ENCODE measurements around the gene WDR5.

DNA sequence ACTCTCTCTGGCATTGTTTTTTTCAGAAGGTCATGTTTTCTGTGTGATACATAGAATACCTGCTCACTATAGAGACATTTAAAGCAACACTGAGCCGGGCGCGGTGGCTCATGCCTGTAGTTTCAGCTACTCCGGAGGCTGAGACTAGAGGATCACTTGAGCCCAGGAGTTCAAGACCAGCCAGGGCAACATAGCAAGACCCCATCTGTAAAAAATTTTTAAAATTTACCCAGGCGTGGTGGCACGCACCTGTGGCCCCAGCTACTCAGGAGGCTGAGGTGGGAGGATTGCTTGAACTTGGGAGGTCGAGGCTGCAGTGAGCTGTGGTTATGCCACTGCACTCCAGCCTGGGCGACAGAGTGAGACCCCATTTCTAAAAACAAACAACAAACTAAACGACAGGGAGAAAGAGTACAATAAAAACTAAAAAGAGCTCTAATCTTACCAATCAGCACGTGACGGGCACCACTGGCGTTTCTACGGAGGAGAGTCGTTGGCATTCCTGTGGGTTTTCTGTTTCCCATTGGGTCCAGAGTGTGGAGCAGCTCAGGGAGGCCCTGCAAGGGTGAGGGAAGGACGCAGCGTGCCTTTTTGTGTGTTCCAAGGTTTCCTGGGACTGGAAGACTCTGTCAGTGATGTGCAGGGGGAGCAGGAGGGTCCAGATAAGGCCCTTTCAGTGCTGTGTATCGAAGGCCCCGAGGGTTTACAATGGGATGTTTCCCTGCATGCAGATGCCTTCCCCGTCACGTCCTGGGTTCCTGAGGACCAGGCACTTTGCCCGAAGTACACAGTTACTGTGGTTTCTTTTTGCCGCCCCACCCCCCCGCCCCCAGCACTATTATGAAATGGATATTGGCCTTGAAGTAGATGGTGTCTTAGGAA, 35.7 kb downstream of the WDR5 start:
- TF ChIP-seq, protein P1, sequence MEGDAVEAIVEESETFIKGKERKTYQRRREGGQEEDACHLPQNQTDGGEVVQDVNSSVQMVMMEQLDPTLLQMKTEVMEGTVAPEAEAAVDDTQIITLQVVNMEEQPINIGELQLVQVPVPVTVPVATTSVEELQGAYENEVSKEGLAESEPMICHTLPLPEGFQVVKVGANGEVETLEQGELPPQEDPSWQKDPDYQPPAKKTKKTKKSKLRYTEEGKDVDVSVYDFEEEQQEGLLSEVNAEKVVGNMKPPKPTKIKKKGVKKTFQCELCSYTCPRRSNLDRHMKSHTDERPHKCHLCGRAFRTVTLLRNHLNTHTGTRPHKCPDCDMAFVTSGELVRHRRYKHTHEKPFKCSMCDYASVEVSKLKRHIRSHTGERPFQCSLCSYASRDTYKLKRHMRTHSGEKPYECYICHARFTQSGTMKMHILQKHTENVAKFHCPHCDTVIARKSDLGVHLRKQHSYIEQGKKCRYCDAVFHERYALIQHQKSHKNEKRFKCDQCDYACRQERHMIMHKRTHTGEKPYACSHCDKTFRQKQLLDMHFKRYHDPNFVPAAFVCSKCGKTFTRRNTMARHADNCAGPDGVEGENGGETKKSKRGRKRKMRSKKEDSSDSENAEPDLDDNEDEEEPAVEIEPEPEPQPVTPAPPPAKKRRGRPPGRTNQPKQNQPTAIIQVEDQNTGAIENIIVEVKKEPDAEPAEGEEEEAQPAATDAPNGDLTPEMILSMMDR (IDR thresholded peaks at IDR 0.05) = no peak
- TF ChIP-seq POLR2A (IDR thresholded peaks at IDR 0.05) (no peak), EP300 (IDR thresholded peaks at IDR 0.05) (no peak)
